ENCODE data around the gene PAK4.

Gene PAK4

GRCh38 chr19:39103151-39103550, 22.4 kb upstream of the PAK4 start:
- Histone ChIP-seq H3K9ac (ENCODE audit: insufficient read length, low read depth) (no peak overlapping the region), H3K4me1 (ENCODE audit: insufficient read depth, insufficient read length) (peaks cover 3% of the 10 kb centered on the region), H3K9me3 (ENCODE audit: insufficient read depth, low read length) (no peaks in the 10 kb centered on the region), H3K4me3 (ENCODE audit: insufficient read length, low read depth) (no peak overlapping the region), H3K27me3 (ENCODE audit: insufficient read depth, insufficient read length) (no peaks in the 10 kb centered on the region), H3K36me3 (ENCODE audit: insufficient read depth, insufficient read length, low read length) (no peaks in the 10 kb centered on the region)
- no peak for DNase-seq (ENCODE audit: low read depth, low spot score)
- TF ChIP-seq SUZ12 (IDR thresholded peaks at IDR 0.05; ENCODE audit: extremely low read depth, insufficient read depth, insufficient read length) (no peak), ZNF274 (IDR thresholded peaks at IDR 0.05; ENCODE audit: low read depth, low read length) (no peak)

GRCh38 chr19:39104186-39104596, 21.4 kb upstream of the PAK4 start:
- no peak for DNase-seq (ENCODE audit: low read depth, low spot score)
- no peaks in the 10 kb centered on the region for H3K27me3 ChIP-seq (ENCODE audit: insufficient read depth, insufficient read length)
- no peaks in the 10 kb centered on the region for H3K9me3 ChIP-seq (ENCODE audit: insufficient read depth, low read length)

GRCh38 chr19:39106194-39106593, 19.4 kb upstream of the PAK4 start:
- Histone ChIP-seq H3K36me3 (ENCODE audit: insufficient read depth, insufficient read length, low read length) (no peaks in the 10 kb centered on the region), H3K4me3 (ENCODE audit: insufficient read length, low read depth) (no peak overlapping the region), H3K4me1 (ENCODE audit: insufficient read depth, insufficient read length) (no peaks in the 10 kb centered on the region), H3K9me3 (ENCODE audit: insufficient read depth, low read length) (no peaks in the 10 kb centered on the region), H3K27me3 (ENCODE audit: insufficient read depth, insufficient read length) (no peaks in the 10 kb centered on the region), H3K9ac (ENCODE audit: insufficient read length, low read depth) (no peak overlapping the region)
- DNase-seq (ENCODE audit: low read depth, low spot score) = no peak
- TF ChIP-seq ZNF274 (IDR thresholded peaks at IDR 0.05; ENCODE audit: low read depth, low read length) (no peak), YY1 (IDR thresholded peaks at IDR 0.05; ENCODE audit: insufficient read depth, insufficient read length) (no peak), SUZ12 (IDR thresholded peaks at IDR 0.05; ENCODE audit: extremely low read depth, insufficient read depth, insufficient read length) (no peak)

More at GRCh38 chr19:39104186-39104596, 21.4 kb upstream of the PAK4 start:
- H3K9ac ChIP-seq (ENCODE audit: insufficient read length, low read depth) = no peak overlapping the region
- TF ChIP-seq SUZ12 (IDR thresholded peaks at IDR 0.05; ENCODE audit: extremely low read depth, insufficient read depth, insufficient read length) = no peak
- no peak for TF ChIP-seq YY1 (IDR thresholded peaks at IDR 0.05; ENCODE audit: insufficient read depth, insufficient read length)
- TF ChIP-seq ZNF274 (IDR thresholded peaks at IDR 0.05; ENCODE audit: low read depth, low read length) = no peak
- no peaks in the 10 kb centered on the region for H3K36me3 ChIP-seq (ENCODE audit: insufficient read depth, insufficient read length, low read length)
- H3K4me3 ChIP-seq (ENCODE audit: insufficient read length, low read depth) = no peak overlapping the region
- H3K4me1 ChIP-seq (ENCODE audit: insufficient read depth, insufficient read length) = no peaks in the 10 kb centered on the region

GRCh38 chr19:39109641-39110040, 15.9 kb upstream of the PAK4 start:
- Histone ChIP-seq H3K9me3 (ENCODE audit: insufficient read depth, low read length) (no peaks in the 10 kb centered on the region), H3K27me3 (ENCODE audit: insufficient read depth, insufficient read length) (no peaks in the 10 kb centered on the region), H3K36me3 (ENCODE audit: insufficient read depth, insufficient read length, low read length) (no peaks in the 10 kb centered on the region), H3K4me1 (ENCODE audit: insufficient read depth, insufficient read length) (no peaks in the 10 kb centered on the region), H3K4me3 (ENCODE audit: insufficient read length, low read depth) (no peak overlapping the region), H3K9ac (ENCODE audit: insufficient read length, low read depth) (no peak overlapping the region)
- DNase-seq (ENCODE audit: low read depth, low spot score) = no peak
- no peak for TF ChIP-seq SUZ12 (IDR thresholded peaks at IDR 0.05; ENCODE audit: extremely low read depth, insufficient read depth, insufficient read length)
- TF ChIP-seq ZNF274 (IDR thresholded peaks at IDR 0.05; ENCODE audit: low read depth, low read length) = no peak
- no peak for TF ChIP-seq YY1 (IDR thresholded peaks at IDR 0.05; ENCODE audit: insufficient read depth, insufficient read length)

GRCh38 chr19:39110263-39110967, 15.2 kb upstream of the PAK4 start:
- Histone ChIP-seq H3K4me3 (ENCODE audit: insufficient read length, low read depth) (no peak overlapping the region), H3K36me3 (ENCODE audit: insufficient read depth, insufficient read length, low read length) (no peaks in the 10 kb centered on the region), H3K4me1 (ENCODE audit: insufficient read depth, insufficient read length) (no peaks in the 10 kb centered on the region), H3K27me3 (ENCODE audit: insufficient read depth, insufficient read length) (no peaks in the 10 kb centered on the region), H3K9ac (ENCODE audit: insufficient read length, low read depth) (no peak overlapping the region), H3K9me3 (ENCODE audit: insufficient read depth, low read length) (no peaks in the 10 kb centered on the region)
- DNase-seq (ENCODE audit: low read depth, low spot score) = peak; percentile 28
- TF ChIP-seq YY1 (IDR thresholded peaks at IDR 0.05; ENCODE audit: insufficient read depth, insufficient read length) (no peak), ZNF274 (IDR thresholded peaks at IDR 0.05; ENCODE audit: low read depth, low read length) (no peak), SUZ12 (IDR thresholded peaks at IDR 0.05; ENCODE audit: extremely low read depth, insufficient read depth, insufficient read length) (no peak)

GRCh38 chr19:39111593-39112199, 13.9 kb upstream of the PAK4 start:
- TF ChIP-seq YY1 (IDR thresholded peaks at IDR 0.05; ENCODE audit: insufficient read depth, insufficient read length) = no peak
- TF ChIP-seq ZNF274 (IDR thresholded peaks at IDR 0.05; ENCODE audit: low read depth, low read length) = no peak
- no peak for TF ChIP-seq SUZ12 (IDR thresholded peaks at IDR 0.05; ENCODE audit: extremely low read depth, insufficient read depth, insufficient read length)
- no peak overlapping the region for H3K4me3 ChIP-seq (ENCODE audit: insufficient read length, low read depth)

GRCh38 chr19:39112338-39112890, 13.2 kb upstream of the PAK4 start:
- no peaks in the 10 kb centered on the region for H3K4me1 ChIP-seq (ENCODE audit: insufficient read depth, insufficient read length)
- DNase-seq (ENCODE audit: low read depth, low spot score) = no peak

More at GRCh38 chr19:39111593-39112199, 13.9 kb upstream of the PAK4 start:
- H3K36me3 ChIP-seq (ENCODE audit: insufficient read depth, insufficient read length, low read length) = no peaks in the 10 kb centered on the region
- DNase-seq (ENCODE audit: low read depth, low spot score) = no peak
- no peaks in the 10 kb centered on the region for H3K27me3 ChIP-seq (ENCODE audit: insufficient read depth, insufficient read length)
- H3K9ac ChIP-seq (ENCODE audit: insufficient read length, low read depth) = peak overlapping the region; percentile 42
- no peaks in the 10 kb centered on the region for H3K4me1 ChIP-seq (ENCODE audit: insufficient read depth, insufficient read length)
- no peaks in the 10 kb centered on the region for H3K9me3 ChIP-seq (ENCODE audit: insufficient read depth, low read length)

More at GRCh38 chr19:39112338-39112890, 13.2 kb upstream of the PAK4 start:
- H3K36me3 ChIP-seq (ENCODE audit: insufficient read depth, insufficient read length, low read length) = no peaks in the 10 kb centered on the region
- TF ChIP-seq YY1 (IDR thresholded peaks at IDR 0.05; ENCODE audit: insufficient read depth, insufficient read length) = no peak
- no peak for TF ChIP-seq SUZ12 (IDR thresholded peaks at IDR 0.05; ENCODE audit: extremely low read depth, insufficient read depth, insufficient read length)
- no peak for TF ChIP-seq ZNF274 (IDR thresholded peaks at IDR 0.05; ENCODE audit: low read depth, low read length)
- H3K9me3 ChIP-seq (ENCODE audit: insufficient read depth, low read length) = no peaks in the 10 kb centered on the region
- no peaks in the 10 kb centered on the region for H3K27me3 ChIP-seq (ENCODE audit: insufficient read depth, insufficient read length)
- no peak overlapping the region for H3K9ac ChIP-seq (ENCODE audit: insufficient read length, low read depth)
- no peak overlapping the region for H3K4me3 ChIP-seq (ENCODE audit: insufficient read length, low read depth)
